CD4-positive, CD25-positive, alpha-beta regulatory T cell (primary cell): Measurements from ENCODE around the gene ARL5A. TPM values are rescaled to one million over a fixed set of nuclear protein-coding genes. Genes with fewer than 3 reads are reported as not detected.

Source experiments
- ATAC-seq, 2 donors: fragments of 150-1000 bp; cut with Tn5 transposase; one replicate each; pipeline ENCODE4 v1.10.0; 2021; ENCODE audit warnings: low read depth in 2 of 2, moderate number of reproducible peaks in 2 of 2, moderate library complexity in 1 of 2
- DNase-seq, 3 donors: peaks; one replicate each; pipeline versions ENCODE4 v3.0.0 to v3.0.0-alpha.2; 2012 to 2022; ENCODE audit warnings: mixed read lengths in 1 of 3
- H3K27ac ChIP-seq: one replicate; pipeline ENCODE4 v1.7.0; 2013; ENCODE audit warnings: mild to moderate bottlenecking, low read length; ENCODE audit not compliant: insufficient read depth, poor library complexity, severe bottlenecking
- H3K27me3 ChIP-seq: one replicate; pipeline ENCODE4 v1.7.0; 2013; ENCODE audit warnings: low read length; ENCODE audit not compliant: control insufficient read depth, insufficient read depth
- H3K36me3 ChIP-seq: one replicate; pipeline ENCODE4 v1.7.0; 2013; ENCODE audit warnings: mild to moderate bottlenecking, low read length, moderate library complexity; ENCODE audit not compliant: control insufficient read depth, insufficient read depth
- H3K4me1 ChIP-seq: 2 replicates; pipeline ENCODE4 v1.7.0; 2013; ENCODE audit warnings: mild to moderate bottlenecking, low read length; ENCODE audit not compliant: insufficient read depth, control insufficient read depth, poor library complexity, severe bottlenecking
- H3K4me3 ChIP-seq: one replicate; pipeline ENCODE4 v1.7.0; 2013; ENCODE audit warnings: low read depth, mild to moderate bottlenecking, low read length, moderate library complexity
- H3K9me3 ChIP-seq, 2 experiments: 1 replicate in 1 of 2; 2 replicates in 1 of 2; pipeline ENCODE4 v1.7.0; 2013; ENCODE audit warnings: low read length in 2 of 2, mild to moderate bottlenecking in 1 of 2, moderate library complexity in 1 of 2; ENCODE audit not compliant: control insufficient read depth in 2 of 2
- H3K27ac Mint-ChIP-seq, 3 donors: one replicate each; pipeline ENCODE4 v1.8.0; 2020 to 2022; ENCODE audit warnings: mild to moderate bottlenecking in 3 of 3, mixed read lengths in 3 of 3, moderate library complexity in 2 of 3
- H3K27me3 Mint-ChIP-seq: one replicate; pipeline ENCODE4 v1.8.0; 2022; ENCODE audit warnings: mild to moderate bottlenecking, mixed read lengths
- H3K36me3 Mint-ChIP-seq: one replicate; pipeline ENCODE4 v1.8.0; 2020; ENCODE audit warnings: mixed read lengths
- H3K4me1 Mint-ChIP-seq, 4 donors: one replicate each; pipeline ENCODE4 v1.8.0; 2020 to 2022; ENCODE audit warnings: mixed read lengths in 4 of 4, mild to moderate bottlenecking in 1 of 4
- H3K4me3 Mint-ChIP-seq, 4 donors: one replicate each; pipeline ENCODE4 v1.8.0; 2020 to 2022; ENCODE audit warnings: mild to moderate bottlenecking in 4 of 4, mixed read lengths in 4 of 4, moderate library complexity in 3 of 4
- H3K9me3 Mint-ChIP-seq, 7 donors: one replicate each; pipeline ENCODE4 v1.8.0; 2020 to 2022; ENCODE audit warnings: mixed read lengths in 7 of 7, mild to moderate bottlenecking in 3 of 7, moderate library complexity in 2 of 7
- polyA plus RNA-seq, 4 donors: library from polyadenylated mRNA; unstranded; fragments of 300-500 nt; fragmentation: Illumina TruSeq; gene quantifications; one replicate each; pipeline ENCODE4 v1.2.3, GENCODE V29; 2021
- total RNA-seq: library from RNA; stranded (reverse); gene quantifications from one replicate; pipeline ENCODE4 v1.2.3, GENCODE V29; 2022

The ARL5A gene
- total and polyA plus RNA-seq, 5 donors from 2014 or later, result 27.3 to 90.5 (median 68.2) TPM

DNA sequence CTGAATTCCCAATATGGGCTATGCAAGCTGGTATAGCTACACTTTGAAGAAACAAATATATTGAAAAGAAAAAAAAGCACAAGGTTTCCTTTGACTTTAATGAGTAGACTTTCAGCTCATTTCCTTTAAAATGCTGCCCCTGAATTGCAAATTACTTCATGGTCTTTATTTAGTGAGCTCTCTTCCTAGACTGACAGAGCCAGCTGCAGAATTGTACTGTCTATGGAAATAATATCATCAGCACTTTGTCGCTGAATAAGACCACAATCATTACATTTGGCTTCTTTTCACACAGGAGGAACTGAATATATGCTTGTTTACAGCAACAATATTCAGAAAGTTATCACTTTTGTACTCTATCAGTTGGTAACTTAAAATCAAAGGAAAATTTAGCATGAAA is 41.7 kb downstream of the ARL5A start:
- no peaks in the 10 kb centered on the region for H3K27me3 ChIP-seq
- no peak for ATAC-seq
- H3K27ac ChIP-seq, result no peak overlapping the region
- no peaks in the 10 kb centered on the region for H3K9me3 ChIP-seq
- H3K36me3 ChIP-seq, result peaks cover 12% of the 10 kb centered on the region
- Mint-ChIP-seq H3K27me3 (no peaks in the 10 kb centered on the region), H3K4me1 (peaks cover 0 to 10% (median 3%) of the 10 kb centered on the region in 4 donors), H3K36me3 (peaks cover 36% of the 10 kb centered on the region), H3K9me3 (peaks cover 0 to 3% (median 0%) of the 10 kb centered on the region in 7 donors), H3K27ac (no peak overlapping the region), H3K4me3 (no peak overlapping the region)
- no peaks in the 10 kb centered on the region for H3K4me1 ChIP-seq
- H3K4me3 ChIP-seq, result no peak overlapping the region
- DNase-seq, result no peak

DNA sequence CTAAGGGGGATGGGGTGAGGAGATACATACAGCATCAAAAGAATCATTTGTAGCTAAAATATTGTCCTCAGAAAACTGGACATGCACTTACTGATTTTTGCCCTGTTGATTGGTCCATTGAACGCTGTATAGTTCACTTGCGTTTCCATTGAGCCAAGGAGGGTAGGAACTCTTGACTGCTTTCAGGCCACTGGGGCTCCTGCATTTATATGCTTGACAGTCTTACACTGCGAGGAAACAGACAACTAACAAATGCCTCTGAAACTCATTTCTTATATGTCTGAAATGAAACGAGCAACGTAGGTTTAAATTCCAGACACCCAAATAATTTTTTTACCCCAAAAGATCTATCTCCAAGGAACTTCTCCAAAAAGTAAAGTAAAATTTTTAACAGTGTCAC is 42.1 kb downstream of the ARL5A start:
- H3K36me3 Mint-ChIP-seq, result peaks cover 37% of the 10 kb centered on the region

DNA sequence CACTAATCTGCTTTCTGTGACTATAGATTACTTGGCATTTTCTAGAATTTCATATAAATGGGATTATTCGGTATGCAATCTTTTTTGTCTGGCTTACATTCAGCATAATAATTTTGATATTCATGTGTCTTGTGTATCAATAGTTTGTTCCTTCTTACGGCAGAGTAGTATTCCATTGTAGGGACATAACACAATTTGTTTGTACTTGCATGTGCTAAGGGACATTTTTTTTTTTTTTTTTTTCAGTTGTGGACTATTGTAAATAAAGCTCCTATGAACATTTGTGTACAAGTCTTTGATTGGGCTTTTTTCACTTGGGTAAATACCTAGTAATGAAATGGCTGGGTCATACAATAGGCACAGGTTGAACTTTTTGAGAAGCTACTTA is 45.1 kb downstream of the ARL5A start:
- Mint-ChIP-seq H3K27ac (peak overlapping the region in 2 of 3 donors; percentile 1 to 21), H3K4me3 (no peak overlapping the region), H3K4me1 (peaks cover 0 to 6% (median 3%) of the 10 kb centered on the region in 4 donors), H3K36me3 (peaks cover 53% of the 10 kb centered on the region), H3K27me3 (no peaks in the 10 kb centered on the region), H3K9me3 (peaks cover 0 to 11% (median 2%) of the 10 kb centered on the region in 7 donors)
- DNase-seq (no peak), ATAC-seq (no peak)
- Histone ChIP-seq H3K9me3 (no peaks in the 10 kb centered on the region), H3K4me3 (no peak overlapping the region), H3K27me3 (no peaks in the 10 kb centered on the region), H3K27ac (no peak overlapping the region), H3K4me1 (no peaks in the 10 kb centered on the region), H3K36me3 (peaks cover 12% of the 10 kb centered on the region)

More for the DNA sequence above, 42.1 kb downstream of the ARL5A start:
- peaks cover 0 to 9% (median 3%) of the 10 kb centered on the region in 4 donors for H3K4me1 Mint-ChIP-seq
- no peak overlapping the region for H3K27ac Mint-ChIP-seq
- Histone ChIP-seq H3K4me3 (no peak overlapping the region), H3K27ac (no peak overlapping the region), H3K27me3 (no peaks in the 10 kb centered on the region), H3K4me1 (no peaks in the 10 kb centered on the region), H3K9me3 (no peaks in the 10 kb centered on the region), H3K36me3 (peaks cover 12% of the 10 kb centered on the region)
- H3K4me3 Mint-ChIP-seq, result no peak overlapping the region
- no peak for DNase-seq
- H3K27me3 Mint-ChIP-seq, result no peaks in the 10 kb centered on the region
- H3K9me3 Mint-ChIP-seq, result peaks cover 0 to 3% (median 0%) of the 10 kb centered on the region in 7 donors
- no peak for ATAC-seq

- Histone ChIP-seq H3K27me3 (no peaks in the 10 kb centered on the region), H3K27ac (no peak overlapping the region), H3K4me1 (no peaks in the 10 kb centered on the region), H3K4me3 (no peak overlapping the region), H3K9me3 (no peaks in the 10 kb centered on the region), H3K36me3 (peaks cover 12% of the 10 kb centered on the region)
- peaks cover 0 to 6% (median 1%) of the 10 kb centered on the region in 4 donors for H3K4me1 Mint-ChIP-seq
- ATAC-seq (no peak), DNase-seq (no peak)
- no peak overlapping the region for H3K4me3 Mint-ChIP-seq
- H3K27me3 Mint-ChIP-seq, result no peaks in the 10 kb centered on the region
- peak overlapping the region in 1 of 3 donors; percentile 1 for H3K27ac Mint-ChIP-seq
- peaks cover 0 to 13% (median 2%) of the 10 kb centered on the region in 7 donors for H3K9me3 Mint-ChIP-seq
- H3K36me3 Mint-ChIP-seq, result peaks cover 54% of the 10 kb centered on the region
Observed at GRCh38 chr2:151782378-151783132, 45.7 kb downstream of the ARL5A start.

GRCh38 chr2:151781642-151782041 is 46.6 kb downstream of the ARL5A start:
- no peak for DNase-seq
- no peak overlapping the region for H3K4me3 Mint-ChIP-seq
- H3K4me1 Mint-ChIP-seq, result peaks cover 0 to 6% (median 2%) of the 10 kb centered on the region in 4 donors
- H3K27ac Mint-ChIP-seq, result no peak overlapping the region
- Histone ChIP-seq H3K4me3 (no peak overlapping the region), H3K27me3 (no peaks in the 10 kb centered on the region), H3K36me3 (peaks cover 12% of the 10 kb centered on the region), H3K9me3 (no peaks in the 10 kb centered on the region), H3K27ac (no peak overlapping the region), H3K4me1 (no peaks in the 10 kb centered on the region)
- H3K36me3 Mint-ChIP-seq, result peaks cover 61% of the 10 kb centered on the region
- no peak for ATAC-seq
- H3K27me3 Mint-ChIP-seq, result no peaks in the 10 kb centered on the region
- peaks cover 0 to 13% (median 2%) of the 10 kb centered on the region in 7 donors for H3K9me3 Mint-ChIP-seq

DNA sequence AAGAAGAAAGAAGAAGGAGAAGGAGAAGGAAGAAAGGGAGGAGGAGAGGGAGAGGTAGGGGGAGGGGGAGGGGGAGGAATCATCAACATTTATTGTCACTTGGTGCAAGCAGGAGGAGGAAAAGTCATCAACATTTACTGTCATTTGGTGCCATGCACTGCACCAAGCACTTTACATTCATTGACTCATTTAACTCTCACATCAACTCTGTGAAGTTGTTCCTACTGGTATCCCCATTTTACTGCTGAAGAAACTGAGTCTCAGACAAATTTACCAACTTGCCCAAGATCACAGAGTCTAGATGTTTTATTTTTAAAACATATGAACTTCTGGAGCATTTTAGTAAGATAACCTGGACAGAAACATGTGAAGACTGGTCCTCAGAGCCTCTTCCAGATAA is 47.3 kb downstream of the ARL5A start:
- peaks cover 17% of the 10 kb centered on the region for H3K36me3 ChIP-seq
- H3K27me3 Mint-ChIP-seq, result no peaks in the 10 kb centered on the region
- peaks cover 68% of the 10 kb centered on the region for H3K36me3 Mint-ChIP-seq
- H3K9me3 ChIP-seq, result no peaks in the 10 kb centered on the region
- H3K4me1 Mint-ChIP-seq, result peaks cover 0 to 6% (median 2%) of the 10 kb centered on the region in 4 donors
- H3K27ac ChIP-seq, result no peak overlapping the region
- ATAC-seq, result no peak
- no peak overlapping the region for H3K27ac Mint-ChIP-seq
- DNase-seq, result no peak
- H3K4me1 ChIP-seq, result no peaks in the 10 kb centered on the region
- no peak overlapping the region for H3K4me3 ChIP-seq
- H3K4me3 Mint-ChIP-seq, result no peak overlapping the region
- H3K27me3 ChIP-seq, result no peaks in the 10 kb centered on the region
- H3K9me3 Mint-ChIP-seq, result peaks cover 0 to 13% (median 2%) of the 10 kb centered on the region in 7 donors

GRCh38 chr2:151777935-151778334 is 50.3 kb downstream of the ARL5A start:
- DNase-seq, result no peak
- Mint-ChIP-seq H3K9me3 (peaks cover 0 to 13% (median 2%) of the 10 kb centered on the region in 7 donors), H3K27ac (no peak overlapping the region), H3K4me3 (no peak overlapping the region), H3K4me1 (peaks cover 0 to 7% (median 5%) of the 10 kb centered on the region in 4 donors), H3K36me3 (peaks cover 54% of the 10 kb centered on the region), H3K27me3 (no peaks in the 10 kb centered on the region)
- no peak overlapping the region for H3K4me3 ChIP-seq
- H3K27ac ChIP-seq, result no peak overlapping the region
- no peaks in the 10 kb centered on the region for H3K27me3 ChIP-seq
- no peaks in the 10 kb centered on the region for H3K9me3 ChIP-seq
- ATAC-seq, result no peak
- peaks cover 7% of the 10 kb centered on the region for H3K36me3 ChIP-seq
- H3K4me1 ChIP-seq, result no peaks in the 10 kb centered on the region

DNA sequence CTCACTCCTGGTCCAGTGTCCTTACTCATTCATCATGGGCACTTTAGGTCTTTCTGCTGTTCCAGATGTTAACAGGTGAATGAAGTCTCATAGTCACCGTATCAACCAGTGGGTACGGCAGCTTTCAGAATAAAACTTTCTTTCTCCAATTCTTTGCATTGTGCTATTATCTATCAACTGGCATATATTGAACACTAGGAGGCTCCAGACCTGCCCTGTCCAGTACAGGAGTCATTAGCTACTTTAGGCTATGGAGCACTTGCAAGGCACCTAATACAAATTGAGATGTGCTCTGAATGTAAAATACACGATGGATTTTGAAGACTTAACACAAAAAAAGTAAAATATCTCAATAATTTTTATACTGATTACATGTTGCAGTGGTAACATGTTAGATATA is 50.7 kb downstream of the ARL5A start:
- Histone ChIP-seq H3K9me3 (no peaks in the 10 kb centered on the region), H3K4me1 (no peaks in the 10 kb centered on the region), H3K27me3 (no peaks in the 10 kb centered on the region), H3K27ac (no peak overlapping the region), H3K4me3 (no peak overlapping the region), H3K36me3 (peaks cover 7% of the 10 kb centered on the region)
- H3K27me3 Mint-ChIP-seq, result no peaks in the 10 kb centered on the region
- peaks cover 50% of the 10 kb centered on the region for H3K36me3 Mint-ChIP-seq
- H3K9me3 Mint-ChIP-seq, result peaks cover 0 to 13% (median 2%) of the 10 kb centered on the region in 7 donors
- peak in 1 of 3 donors; percentile 10 for DNase-seq
- H3K27ac Mint-ChIP-seq, result peak overlapping the region in 1 of 3 donors; percentile 51
- H3K4me1 Mint-ChIP-seq, result peaks cover 0 to 7% (median 5%) of the 10 kb centered on the region in 4 donors
- no peak overlapping the region for H3K4me3 Mint-ChIP-seq
- no peak for ATAC-seq
